Loucy (cell line): ENCODE measurements around the gene POLRMT.

ENCODE experiments used
- H2AFZ ChIP-seq: fragments of 200-600 bp; sonication (generic); 2 replicates; pipeline ENCODE4 v1.6.0; 2016; ENCODE audit warnings: antibody characterized with exemption, mild to moderate bottlenecking, low read length, moderate library complexity
- H3F3A ChIP-seq: fragments of 200-600 bp; 2 replicates; pipeline ENCODE4 v1.6.0; 2016; ENCODE audit warnings: antibody characterized with exemption, low read depth, mild to moderate bottlenecking
- H3K27me3 ChIP-seq: fragments of 200-600 bp; sonication (generic); 2 replicates; pipeline ENCODE4 v1.6.1; 2014; ENCODE audit warnings: low read length, mild to moderate bottlenecking; ENCODE audit not compliant: insufficient read depth, poor library complexity, severe bottlenecking
- H3K36me3 ChIP-seq: fragments of 200-600 bp; sonication (generic); 2 replicates; pipeline ENCODE4 v1.6.1; 2016; ENCODE audit warnings: low read length; ENCODE audit not compliant: insufficient read depth
- H3K4me1 ChIP-seq: fragments of 200-600 bp; sonication (generic); 2 replicates; pipeline ENCODE4 v1.5.1; 2014; ENCODE audit warnings: low read length, mild to moderate bottlenecking; ENCODE audit not compliant: insufficient read depth, poor library complexity, severe bottlenecking
- H3K4me2 ChIP-seq: fragments of 200-600 bp; sonication (generic); 2 replicates; pipeline ENCODE4 v1.6.0; 2014; ENCODE audit warnings: antibody characterized with exemption, low read length, low read depth, mild to moderate bottlenecking; ENCODE audit not compliant: poor library complexity, severe bottlenecking
- H3K4me3 ChIP-seq: fragments of 200-600 bp; sonication (generic); 2 replicates; pipeline ENCODE4 v1.5.1; 2014; ENCODE audit warnings: low read length, mild to moderate bottlenecking, mixed read lengths; ENCODE audit not compliant: poor library complexity, severe bottlenecking
- H3K79me2 ChIP-seq: fragments of 200-600 bp; sonication (generic); 2 replicates; pipeline ENCODE4 v1.6.1; 2014; ENCODE audit warnings: low read length; ENCODE audit not compliant: insufficient read depth
- H3K9ac ChIP-seq: fragments of 200-600 bp; sonication (generic); 2 replicates; pipeline ENCODE4 v1.6.0; 2014; ENCODE audit warnings: mild to moderate bottlenecking, low read depth, low read length, moderate library complexity; ENCODE audit not compliant: poor library complexity, severe bottlenecking
- H3K9me2 ChIP-seq: fragments of 200-600 bp; sonication (generic); replicated peaks from 2 replicates; pipeline ENCODE4 v1.6.1; 2016; ENCODE audit warnings: low read depth, low read length, mixed read lengths
- H3K9me3 ChIP-seq: fragments of 200-600 bp; sonication (generic); 2 replicates; pipeline ENCODE4 v1.6.1; 2014; ENCODE audit warnings: mild to moderate bottlenecking, antibody characterized with exemption, low read length, low read depth; ENCODE audit not compliant: insufficient read depth
- H4K20me1 ChIP-seq: fragments of 200-600 bp; sonication (generic); 2 replicates; pipeline ENCODE4 v1.6.0; 2014; ENCODE audit warnings: antibody characterized with exemption, low read length, mild to moderate bottlenecking; ENCODE audit not compliant: insufficient read depth, poor library complexity, severe bottlenecking
- CTCF ChIP-seq: fragments of 200-600 bp; sonication (generic); conservative IDR thresholded peaks from 2 replicates; pipeline ENCODE4 v1.5.1; 2014; ENCODE audit warnings: mild to moderate bottlenecking, antibody characterized with exemption, low read length
- EZH2phosphoT487 ChIP-seq: fragments of 200-600 bp; IDR thresholded peaks from 2 replicates; pipeline ENCODE4 v1.6.1; 2018; ENCODE audit warnings: antibody characterized with exemption, mild to moderate bottlenecking, moderate library complexity, borderline replicate concordance

POLRMT gene

DNA sequence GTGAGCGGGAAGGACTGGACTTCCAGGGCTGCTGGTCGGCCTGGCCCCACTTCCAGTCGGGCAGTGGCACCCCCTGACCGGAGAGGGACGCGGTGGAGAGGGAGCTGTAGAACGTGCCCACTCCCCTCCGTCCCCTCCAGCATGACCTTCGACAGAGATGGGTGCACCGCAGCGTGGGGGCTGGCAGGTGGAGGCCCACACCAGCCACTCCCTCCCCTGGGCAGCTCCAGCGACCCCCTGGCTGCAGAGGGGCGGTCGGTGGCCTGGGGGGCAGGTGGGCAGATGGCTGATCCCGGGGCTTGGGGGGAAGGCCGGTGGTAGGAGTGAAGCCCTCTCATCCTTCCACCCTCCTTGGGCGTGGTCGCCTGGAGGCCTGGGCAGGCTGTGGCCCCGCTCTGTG, 41.2 kb downstream of the POLRMT start:
- H3K9me3 ChIP-seq = no peaks in the 10 kb centered on the region
- H3K4me2 ChIP-seq = no peak overlapping the region
- no peaks in the 10 kb centered on the region for H3K9me2 ChIP-seq
- H3F3A ChIP-seq = no peaks in the 10 kb centered on the region
- H3K27me3 ChIP-seq = no peaks in the 10 kb centered on the region
- H2AFZ ChIP-seq = no peak overlapping the region
- H3K9ac ChIP-seq = no peak overlapping the region
- TF ChIP-seq EZH2phosphoT487 (no peak), CTCF (no peak)
- H3K4me1 ChIP-seq = peaks cover 6% of the 10 kb centered on the region
- H3K36me3 ChIP-seq = no peaks in the 10 kb centered on the region
- H3K79me2 ChIP-seq = no peaks in the 10 kb centered on the region
- no peak overlapping the region for H3K4me3 ChIP-seq
- no peaks in the 10 kb centered on the region for H4K20me1 ChIP-seq

DNA sequence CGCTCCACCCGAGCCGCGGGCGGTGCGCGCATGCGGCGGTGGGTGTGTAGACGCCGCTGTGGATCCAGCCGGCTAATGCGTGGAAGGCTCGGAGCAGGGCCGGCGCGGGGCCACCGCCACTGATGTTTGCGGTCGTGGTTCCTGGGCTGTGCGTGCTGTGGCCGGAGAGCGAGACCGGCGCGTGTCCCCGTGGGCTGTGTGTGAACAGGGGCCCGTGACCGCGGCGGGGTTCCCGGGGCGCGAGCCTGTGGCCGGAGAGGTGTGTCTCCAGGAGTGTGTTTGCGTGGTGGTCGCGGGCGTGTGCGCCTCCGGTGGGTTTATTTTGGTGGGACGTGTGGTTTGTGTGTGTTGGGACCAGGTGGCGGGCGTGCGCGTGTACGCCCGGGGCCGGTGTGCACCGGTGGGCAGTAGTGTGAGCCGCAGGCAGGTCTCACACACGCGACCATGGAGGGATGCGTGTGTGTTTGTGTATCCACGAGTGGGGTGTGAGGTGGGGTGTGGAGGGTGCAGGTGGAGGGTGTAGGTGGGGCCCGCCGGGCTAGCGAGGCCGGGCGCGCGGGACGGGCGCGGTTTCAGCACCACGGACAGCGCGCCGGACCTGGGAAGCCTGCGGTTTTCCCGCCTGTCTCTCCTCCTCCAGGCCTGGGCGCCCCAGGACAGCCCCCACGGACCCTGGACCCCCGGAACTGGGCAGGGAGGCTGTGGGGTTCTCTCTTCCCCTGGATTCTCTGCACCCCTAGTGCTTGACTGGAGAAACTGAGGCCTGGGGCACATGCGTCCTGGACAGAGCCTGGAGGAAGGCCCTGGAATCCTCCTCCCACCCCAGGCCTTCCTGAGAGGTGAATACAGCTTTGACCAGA, 42.0 kb downstream of the POLRMT start:
- TF ChIP-seq CTCF = no peak
- TF ChIP-seq EZH2phosphoT487 = no peak
- no peak overlapping the region for H2AFZ ChIP-seq
- no peaks in the 10 kb centered on the region for H3K9me3 ChIP-seq
- H3K9ac ChIP-seq = no peak overlapping the region
- H3F3A ChIP-seq = no peaks in the 10 kb centered on the region
- no peaks in the 10 kb centered on the region for H3K36me3 ChIP-seq
- H3K4me3 ChIP-seq = no peak overlapping the region
- H3K4me1 ChIP-seq = peaks cover 6% of the 10 kb centered on the region
- H3K79me2 ChIP-seq = no peaks in the 10 kb centered on the region
- H3K27me3 ChIP-seq = no peaks in the 10 kb centered on the region
- H3K9me2 ChIP-seq = no peaks in the 10 kb centered on the region
- H4K20me1 ChIP-seq = no peaks in the 10 kb centered on the region
- H3K4me2 ChIP-seq = no peak overlapping the region

DNA sequence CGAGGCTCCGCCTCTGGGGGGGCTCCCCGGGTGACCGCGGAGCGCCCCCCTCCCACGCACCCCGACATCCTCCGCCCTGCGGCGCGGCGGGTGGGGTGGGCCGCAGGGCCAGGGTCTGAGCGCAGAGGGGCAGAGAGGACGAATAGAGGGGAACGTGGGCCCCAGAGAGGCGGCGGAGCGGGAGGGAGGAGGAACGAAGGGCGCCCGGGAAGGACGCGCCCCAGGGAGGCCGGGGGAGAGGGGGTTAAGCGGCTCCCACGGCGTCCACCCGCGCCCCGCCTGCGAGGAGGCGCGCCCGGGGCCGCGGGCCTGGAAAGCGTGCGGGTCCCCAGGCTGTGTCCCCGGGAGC, 42.6 kb downstream of the POLRMT start:
- no peaks in the 10 kb centered on the region for H3K9me3 ChIP-seq
- no peaks in the 10 kb centered on the region for H3F3A ChIP-seq
- peaks cover 6% of the 10 kb centered on the region for H3K4me1 ChIP-seq
- TF ChIP-seq CTCF (no peak), EZH2phosphoT487 (no peak)
- no peak overlapping the region for H3K4me3 ChIP-seq
- no peaks in the 10 kb centered on the region for H4K20me1 ChIP-seq
- no peaks in the 10 kb centered on the region for H3K79me2 ChIP-seq
- H3K4me2 ChIP-seq = no peak overlapping the region
- H3K9ac ChIP-seq = no peak overlapping the region
- no peaks in the 10 kb centered on the region for H3K9me2 ChIP-seq
- no peak overlapping the region for H2AFZ ChIP-seq
- no peaks in the 10 kb centered on the region for H3K36me3 ChIP-seq
- H3K27me3 ChIP-seq = no peaks in the 10 kb centered on the region
